GM12878 (cell line): ENCODE data around the gene MBD6. TPM values are rescaled to one million over a fixed set of nuclear protein-coding genes. Genes with fewer than 3 reads are reported as not detected.

Experiments
- ATAC-seq: fragments of 200-7000 bp; cut with Tn5 transposase; 3 replicates; pipeline ENCODE4 v1.9.1; 2020; ENCODE audit warnings: mild to moderate bottlenecking, moderate library complexity
- BruUV-seq: library from RNA; stranded (reverse); fragments of 400-500 nt; replicated peaks from 2 replicates; lab custom pipeline; 2021; lab: Mats Ljungman, UMichigan
- CTCF ChIA-PET: fragments of 300-600 bp; sonication (Branson Sonifier 250); formaldehyde crosslinking; extraction: SDS; loops from one replicate; lab custom pipeline; 2021; ENCODE audit warnings: inconsistent platforms; lab: Yijun Ruan, JAX
- POLR2A ChIA-PET: fragments of 350-600 bp; formaldehyde crosslinking; extraction: SDS; loops from one replicate; lab custom pipeline; 2021; ENCODE audit warnings: inconsistent platforms; lab: Charles Lee
- RAD21 ChIA-PET: fragments of 300-600 bp; sonication (Branson Sonifier 250); formaldehyde crosslinking; loops from one replicate; lab custom pipeline; 2023; ENCODE audit warnings: antibody characterized with exemption; ENCODE audit not compliant: unreplicated experiment; lab: Charles Lee
- SMC1A ChIA-PET: fragments of 300-600 bp; sonication (Branson Sonifier 250); formaldehyde crosslinking; loops from one replicate; lab custom pipeline; 2023; ENCODE audit not compliant: unreplicated experiment, uncharacterized antibody; lab: Charles Lee
- DNase-seq: peaks from one replicate; pipeline ENCODE4 v3.0.0-alpha.2; 2011; ENCODE audit warnings: low read depth, low spot score
- FAIRE-seq: peaks from 3 replicates; lab custom pipeline; 2011; peaks lifted over from hg19 to GRCh38; lab: Jason Lieb, UNC
- H2AFZ ChIP-seq: 2 replicates; pipeline ENCODE4 v1.6.0; 2011; ENCODE audit warnings: low read depth, low read length, control low read depth; ENCODE audit not compliant: control insufficient read depth
- H3K27ac ChIP-seq: 2 replicates; pipeline ENCODE4 v1.5.1; 2011; ENCODE audit warnings: control low read depth; ENCODE audit not compliant: control insufficient read depth, insufficient read depth
- H3K27me3 ChIP-seq, 2 experiments: replicated peaks in 1 of 2; 2 replicates each; pipeline versions ENCODE4 v1.6.0 to v1.6.1; 2011; ENCODE audit warnings: low read length in 1 of 2; ENCODE audit not compliant: control insufficient read depth in 2 of 2, insufficient read depth in 2 of 2
- H3K36me3 ChIP-seq, 2 experiments: 2 replicates each; pipeline ENCODE4 v1.5.1; 2011; ENCODE audit warnings: low read length in 1 of 2; ENCODE audit not compliant: control insufficient read depth in 2 of 2, insufficient read depth in 2 of 2
- H3K4me1 ChIP-seq: 2 replicates; pipeline ENCODE4 v1.6.1; 2011; ENCODE audit warnings: mild to moderate bottlenecking, low read length, moderate library complexity, mixed read lengths; ENCODE audit not compliant: control insufficient read depth, insufficient read depth
- H3K4me2 ChIP-seq: 2 replicates; pipeline ENCODE4 v1.6.0; 2011; ENCODE audit warnings: control low read depth; ENCODE audit not compliant: control insufficient read depth, insufficient read depth
- H3K4me3 ChIP-seq: fragments of 200-600 bp; sonication (generic); 2 replicates; pipeline ENCODE4 v1.5.1; 2016
- H3K79me2 ChIP-seq: 2 replicates; pipeline ENCODE4 v1.6.0; 2011; ENCODE audit warnings: low read length; ENCODE audit not compliant: control insufficient read depth, insufficient read depth
- H3K9ac ChIP-seq: 2 replicates; pipeline ENCODE4 v1.8.0; 2011; ENCODE audit warnings: low read length, control low read depth, mixed read lengths; ENCODE audit not compliant: control insufficient read depth, insufficient read depth
- H3K9me3 ChIP-seq: replicated peaks from 3 replicates; pipeline ENCODE4 v1.5.1; 2011; ENCODE audit warnings: mild to moderate bottlenecking, low read length; ENCODE audit not compliant: control insufficient read depth, insufficient read depth
- H4K20me1 ChIP-seq: 2 replicates; pipeline ENCODE4 v1.6.0; 2011; ENCODE audit not compliant: control insufficient read depth, insufficient read depth
- DPF2 ChIP-seq: fragments of 450-650 bp; IDR thresholded peaks from 2 replicates; pipeline ENCODE4 v1.6.1; 2017; ENCODE audit warnings: mild to moderate bottlenecking
- ELK1 ChIP-seq: IDR thresholded peaks from 2 replicates; pipeline ENCODE4 v1.6.1; 2012; ENCODE audit warnings: low read depth, low read length, improper control_type of control experiment
- EZH2 ChIP-seq: IDR thresholded peaks from 2 replicates; pipeline ENCODE4 v1.6.1; 2012; ENCODE audit warnings: low read depth, mild to moderate bottlenecking, control low read depth, inconsistent platforms, low read length, borderline replicate concordance; ENCODE audit not compliant: control insufficient read depth
- KLF5 ChIP-seq: fragments of 450-650 bp; IDR thresholded peaks from 2 replicates; pipeline ENCODE4 v1.6.1; 2014; ENCODE audit warnings: mild to moderate bottlenecking; ENCODE audit not compliant: partially characterized antibody
- MTA2 ChIP-seq: fragments of 450-650 bp; IDR thresholded peaks from 2 replicates; pipeline ENCODE4 v1.6.1; 2016; ENCODE audit warnings: low read depth, mild to moderate bottlenecking, moderate library complexity
- MXI1 ChIP-seq: fragments of 150-350 bp; IDR thresholded peaks from 2 replicates; pipeline ENCODE4 v1.6.1; 2011; ENCODE audit warnings: low read depth, mild to moderate bottlenecking, inconsistent platforms, low read length, improper control_type of control experiment
- NKRF ChIP-seq: fragments of 450-650 bp; conservative IDR thresholded peaks from 2 replicates; pipeline ENCODE4 v1.6.1; 2017; ENCODE audit warnings: mild to moderate bottlenecking, moderate library complexity
- PAX8 ChIP-seq: fragments of 450-650 bp; IDR thresholded peaks from 2 replicates; pipeline ENCODE4 v1.6.1; 2017; ENCODE audit warnings: mild to moderate bottlenecking, moderate library complexity
- RCOR1 ChIP-seq: conservative IDR thresholded peaks from 2 replicates; pipeline ENCODE4 v1.6.1; 2012; ENCODE audit warnings: low read depth, low read length, improper control_type of control experiment
- RELB ChIP-seq: fragments of 450-650 bp; IDR thresholded peaks from 2 replicates; pipeline ENCODE4 v1.6.1; 2017; ENCODE audit warnings: low read depth, mild to moderate bottlenecking, moderate library complexity
- SMARCA5 ChIP-seq: fragments of 450-650 bp; IDR thresholded peaks from 2 replicates; pipeline ENCODE4 v1.6.1; 2017; ENCODE audit warnings: mild to moderate bottlenecking
- SRF ChIP-seq, 2 experiments: IDR thresholded peaks; 2 replicates each; pipeline ENCODE4 v1.6.1; 2011; ENCODE audit warnings: low read depth in 2 of 2, low read length in 2 of 2, mild to moderate bottlenecking in 1 of 2, moderate library complexity in 1 of 2
- STAT3 ChIP-seq: IDR thresholded peaks from 2 replicates; pipeline ENCODE4 v1.6.1; 2011; ENCODE audit warnings: low read depth, low read length, improper control_type of control experiment
- TAF1 ChIP-seq: IDR thresholded peaks from 2 replicates; pipeline ENCODE4 v1.6.1; 2011; ENCODE audit warnings: mild to moderate bottlenecking, low read depth, low read length, borderline replicate concordance
- YBX1 ChIP-seq: fragments of 450-650 bp; IDR thresholded peaks from 2 replicates; pipeline ENCODE4 v1.6.1; 2016; ENCODE audit warnings: antibody characterized with exemption
- ZNF687 ChIP-seq: fragments of 450-650 bp; IDR thresholded peaks from 2 replicates; pipeline ENCODE4 v1.6.1; 2017; ENCODE audit warnings: mild to moderate bottlenecking, moderate library complexity
- WGBS: methylation state at CpG from one replicate; pipeline ENCODE4 v1.1.6; 2016; ENCODE audit warnings: low lambda C conversion rate; ENCODE audit not compliant: insufficient replicate concordance, insufficient coverage; ENCODE audit errors: missing lambda C conversion rate; 5-methylcytosine and 5-hydroxymethylcytosine counted together
- in situ Hi-C: fragments of 300-500 bp; cut with MboI; formaldehyde crosslinking; loops from 9 replicates; pipeline ENCODE4 v1.14.3; 2018; ENCODE audit warnings: mixed read lengths
- intact Hi-C: fragments of 100-400 bp; cut with micrococcal nuclease; formaldehyde crosslinking; loops from one replicate; pipeline ENCODE4 v1.14.2; 2022; ENCODE audit not compliant: unreplicated experiment
- polyA plus RNA-seq, 11 experiments: library from polyadenylated mRNA; depleted of rRNA in 4 of 11; unstranded in 6 of 11; stranded (reverse) in 5 of 11; fragments of >200 nt; fragmentation: Nextera tagmentation in 4 of 11; fragmentation: Illumina TruSeq in 1 of 11; extraction: Ambion mirVana in 4 of 11; extraction: Trizol in 1 of 11; gene quantifications; 1 replicate in 1 of 11; 2 replicates in 10 of 11; pipeline versions ENCODE4 v1.2.1 to v1.2.3, GENCODE V29; 2011 to 2016; ENCODE audit warnings: inconsistent platforms in 2 of 11, missing spikeins in 2 of 11, low read depth in 1 of 11
- total RNA-seq, 4 experiments: library from RNA; depleted of rRNA in 3 of 4; stranded (reverse); fragments of >200 nt in 3 of 4; fragmentation: Illumina TruSeq in 1 of 4; extraction: Trizol in 1 of 4; gene quantifications; 2 replicates each; pipeline versions ENCODE4 v1.2.1 to v1.2.3, GENCODE V29; 2013 to 2021

The MBD6 gene
- total and polyA plus RNA-seq, 10 of the 15 experiments (the other 5 are each of a cell fraction or from before 2014, with no cell fraction given): 1.5 to 52.7 (median 6.8) TPM

GRCh38 chr12:57528176-57528575 lies 5.6 kb downstream of the MBD6 start:
- no peaks in the 10 kb centered on the region for H3K9me3 ChIP-seq
- no peaks in the 10 kb centered on the region for H3K27me3 ChIP-seq
- no peak for TF ChIP-seq SMARCA5
- no peak for TF ChIP-seq YBX1
- no peak for TF ChIP-seq PAX8
- no peak for TF ChIP-seq NKRF
- TF ChIP-seq KLF5: no peak
- TF ChIP-seq MTA2: no peak
- no peak for TF ChIP-seq STAT3
- no peak for TF ChIP-seq ZNF687
- TF ChIP-seq DPF2: no peak
- TF ChIP-seq RELB: no peak
- no peak for TF ChIP-seq MXI1
- no peak for TF ChIP-seq ELK1
- TF ChIP-seq EZH2: no peak
- TF ChIP-seq TAF1: no peak
- no peak for TF ChIP-seq RCOR1
- no peak for TF ChIP-seq SRF (IDR thresholded peaks at IDR 0.05; ENCODE audit: low read depth in 2 of 2, low read length in 2 of 2)
- TF ChIP-seq, all 136 proteins: peak for 0
- H3K36me3 ChIP-seq: peaks cover 22 to 35% of the 10 kb centered on the region in 2 experiments
- H3K4me3 ChIP-seq: no peak overlapping the region
- H2AFZ ChIP-seq: no peak overlapping the region
- in situ Hi-C loops: no loop called here
- intact Hi-C loops: no loop called here
- H3K79me2 ChIP-seq: peaks cover 19% of the 10 kb centered on the region
- 93% methylated on average over 9 of the region's 12 CpGs for WGBS
- SMC1A ChIA-PET: no interaction called here
- CTCF ChIA-PET: no interaction called here
- no peak overlapping the region for H3K4me2 ChIP-seq
- RAD21 ChIA-PET: no interaction called here
- BruUV-seq: no TSS peak
- DNase-seq (no peak), FAIRE-seq (no peak), ATAC-seq (no peak)
- H3K27ac ChIP-seq: no peak overlapping the region
- POLR2A ChIA-PET: interaction anchor here (0.5 to 1.5 kb wide), 5 partner anchors 12 to 88 kb away, joined by 3 to 4 read pairs (median 3); partner anchors contain the start of gene INHBE
- no peaks in the 10 kb centered on the region for H4K20me1 ChIP-seq
- peaks cover 16% of the 10 kb centered on the region; the same call in 1 of the 2 replicates for H3K4me1 ChIP-seq
- H3K9ac ChIP-seq: no peak overlapping the region
